Mucosa of descending colon (tissue), 3 donors: ENCODE data around the gene DISP2. TPM values are rescaled to one million over a fixed set of nuclear protein-coding genes. Genes with fewer than 3 reads are reported as not detected.

Source experiments
- ATAC-seq: fragments of 200-7000 bp; cut with Tn5 transposase; one replicate; pipeline ENCODE4 v1.9.1; 2020; ENCODE audit warnings: mild to moderate bottlenecking, moderate library complexity
- DNase-seq, 3 donors: peaks; one replicate each; pipeline ENCODE4 v3.0.0-alpha.2; 2020
- H3K36me3 ChIP-seq: fragments of 200-600 bp; one replicate; pipeline ENCODE4 v1.8.0; 2021; ENCODE audit warnings: low read depth, mild to moderate bottlenecking
- H3K4me1 ChIP-seq: fragments of 200-600 bp; one replicate; pipeline ENCODE4 v1.8.0; 2021; ENCODE audit warnings: low read depth, mild to moderate bottlenecking
- H3K4me3 ChIP-seq: fragments of 200-600 bp; one replicate; pipeline ENCODE4 v1.8.0; 2021; ENCODE audit warnings: mild to moderate bottlenecking
- H3K9me3 ChIP-seq: fragments of 200-600 bp; one replicate; pipeline ENCODE4 v1.8.0; 2021; ENCODE audit warnings: mild to moderate bottlenecking
- intact Hi-C, 2 donors: fragments of 100-400 bp; cut with DNase I in 1 of 2; cut with micrococcal nuclease in 1 of 2; formaldehyde crosslinking; loops; one replicate each; pipeline versions ENCODE4 v1.11.0 to v1.11.1; 2022; cut with DNase I, micrococcal nuclease
- total RNA-seq, 3 donors: library from RNA; stranded (reverse); fragmentation: NEBNext Ultra II Directional in 2 of 3; extraction: Animal tissue kit (Norgen Biotek cat#: 25700) in 2 of 3; gene quantifications; one replicate each; pipeline versions ENCODE4 v1.2.1 to v1.2.4, GENCODE V29; 2021 to 2023
- TF ChIP-seq, protein P1 (sequence below): fragments of 200-600 bp; IDR thresholded peaks from one replicate; pipeline ENCODE4 v1.8.0; 2022; ENCODE audit warnings: antibody characterized with exemption, mild to moderate bottlenecking
- donor health status: DM: no; HTN: no; CAD: no; lungs with moderate emphysema.
- donor health status: DM: no; HTN: no; CAD: no.
- donor health status: DM: no; HTN: yes; CAD: no.

DISP2 gene
- total RNA-seq, 3 donors from 2014 or later, result 5.1 to 23.4 (median 16.1) TPM

DNA sequence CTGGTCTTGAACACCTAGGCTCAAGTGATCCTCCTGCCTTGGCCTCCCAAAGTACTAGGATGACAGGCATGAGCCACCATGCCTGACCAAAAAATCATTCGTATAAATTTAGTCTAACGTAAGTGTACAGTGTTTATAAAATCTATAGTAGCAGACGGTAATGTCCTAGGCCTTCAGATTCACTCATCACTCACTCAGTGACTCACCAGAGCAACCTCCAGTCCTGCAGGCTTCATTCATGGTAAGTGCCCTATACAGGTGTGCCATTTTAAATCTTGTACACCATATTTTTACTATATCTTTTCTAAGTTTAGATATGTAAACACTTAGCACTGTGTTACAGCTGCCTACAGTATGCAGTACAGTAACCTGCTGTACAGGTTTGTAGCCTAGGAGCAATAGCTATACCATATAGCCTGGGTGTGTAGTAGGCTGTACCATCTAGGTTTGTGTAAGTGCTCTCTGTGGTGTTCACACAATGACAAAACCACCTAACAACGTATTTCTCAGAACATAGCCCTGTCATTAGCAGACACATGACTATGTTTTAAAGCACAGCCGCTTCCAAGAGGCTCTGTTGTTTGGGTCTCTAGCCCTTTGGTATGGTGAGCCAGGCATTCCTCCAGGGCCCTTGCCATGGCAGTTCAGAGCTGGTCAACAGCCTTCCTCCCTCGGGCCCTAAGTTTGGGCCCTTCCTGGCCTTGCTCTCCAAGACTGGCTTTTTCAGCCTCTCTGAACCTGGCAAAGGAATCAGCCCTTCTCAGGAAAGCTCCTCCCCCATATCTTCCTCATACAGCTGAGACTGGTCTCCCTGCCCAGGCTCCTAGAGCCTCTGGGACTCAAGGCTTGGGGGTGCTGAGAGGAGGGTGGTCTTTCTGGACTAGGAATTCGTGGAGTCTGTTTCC is 15.4 kb upstream of the DISP2 start:
- Histone ChIP-seq H3K4me3 (no peak overlapping the region), H3K36me3 (no peaks in the 10 kb centered on the region), H3K9me3 (no peaks in the 10 kb centered on the region), H3K4me1 (peaks cover 85% of the 10 kb centered on the region)
- DNase-seq (peak in 2 of 3 donors; percentile 44 to 63), ATAC-seq (peak; percentile 17)
- intact Hi-C loops, result no loop called here
- TF ChIP-seq, protein P1, sequence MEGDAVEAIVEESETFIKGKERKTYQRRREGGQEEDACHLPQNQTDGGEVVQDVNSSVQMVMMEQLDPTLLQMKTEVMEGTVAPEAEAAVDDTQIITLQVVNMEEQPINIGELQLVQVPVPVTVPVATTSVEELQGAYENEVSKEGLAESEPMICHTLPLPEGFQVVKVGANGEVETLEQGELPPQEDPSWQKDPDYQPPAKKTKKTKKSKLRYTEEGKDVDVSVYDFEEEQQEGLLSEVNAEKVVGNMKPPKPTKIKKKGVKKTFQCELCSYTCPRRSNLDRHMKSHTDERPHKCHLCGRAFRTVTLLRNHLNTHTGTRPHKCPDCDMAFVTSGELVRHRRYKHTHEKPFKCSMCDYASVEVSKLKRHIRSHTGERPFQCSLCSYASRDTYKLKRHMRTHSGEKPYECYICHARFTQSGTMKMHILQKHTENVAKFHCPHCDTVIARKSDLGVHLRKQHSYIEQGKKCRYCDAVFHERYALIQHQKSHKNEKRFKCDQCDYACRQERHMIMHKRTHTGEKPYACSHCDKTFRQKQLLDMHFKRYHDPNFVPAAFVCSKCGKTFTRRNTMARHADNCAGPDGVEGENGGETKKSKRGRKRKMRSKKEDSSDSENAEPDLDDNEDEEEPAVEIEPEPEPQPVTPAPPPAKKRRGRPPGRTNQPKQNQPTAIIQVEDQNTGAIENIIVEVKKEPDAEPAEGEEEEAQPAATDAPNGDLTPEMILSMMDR, result no peak

DNA sequence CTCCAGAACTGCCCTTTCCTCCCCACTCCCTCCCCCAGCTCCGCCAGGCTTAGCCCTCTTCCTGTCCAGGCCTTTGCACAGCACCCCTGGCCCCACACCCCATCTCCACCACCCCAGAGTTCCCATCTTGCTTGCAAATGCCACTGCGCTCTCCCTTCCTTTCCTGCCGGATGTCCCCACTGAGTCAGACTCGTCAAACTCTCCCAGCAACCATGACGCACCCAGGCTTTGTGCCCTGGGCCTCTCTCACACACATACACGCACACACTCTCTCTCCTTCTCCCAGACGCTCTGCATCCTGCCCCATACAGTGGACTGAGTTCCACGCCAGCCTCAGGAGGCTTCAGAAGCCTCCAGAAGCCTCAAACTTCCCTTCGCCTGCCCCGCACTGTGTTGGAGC is 14.5 kb upstream of the DISP2 start:
- peak in 2 of 3 donors; percentile 43 to 60 for DNase-seq
- ATAC-seq, result no peak
- TF ChIP-seq, protein P1, result no peak
- Histone ChIP-seq H3K4me3 (no peak overlapping the region), H3K4me1 (peaks cover 84% of the 10 kb centered on the region), H3K36me3 (no peaks in the 10 kb centered on the region), H3K9me3 (no peaks in the 10 kb centered on the region)
- intact Hi-C loops, result no loop called here

DNA sequence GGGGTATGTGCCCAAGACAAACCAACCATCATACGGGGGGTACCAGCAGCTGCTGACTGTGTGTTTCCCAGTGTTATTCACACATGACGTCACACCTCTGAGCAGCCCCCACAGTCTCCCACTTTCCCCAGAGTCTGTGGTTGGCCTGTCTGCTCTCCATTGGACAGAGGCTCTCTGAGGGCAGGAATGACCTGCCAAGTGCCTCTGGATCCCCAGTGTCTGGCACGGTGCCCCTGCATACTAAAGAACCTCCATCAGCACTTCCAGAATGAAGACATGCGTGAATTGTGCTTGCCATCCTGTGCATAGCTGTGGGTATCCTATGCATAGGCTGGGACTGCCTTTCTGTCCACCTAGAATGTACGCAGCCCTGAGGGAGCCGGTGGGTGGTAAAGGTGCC is 13.8 kb upstream of the DISP2 start:
- ATAC-seq (no peak), DNase-seq (no peak)
- H3K4me1 ChIP-seq, result peaks cover 82% of the 10 kb centered on the region
- H3K36me3 ChIP-seq, result no peaks in the 10 kb centered on the region
- H3K4me3 ChIP-seq, result no peak overlapping the region
- intact Hi-C loops, result no loop called here
- TF ChIP-seq, protein P1, result no peak
- H3K9me3 ChIP-seq, result no peaks in the 10 kb centered on the region

DNA sequence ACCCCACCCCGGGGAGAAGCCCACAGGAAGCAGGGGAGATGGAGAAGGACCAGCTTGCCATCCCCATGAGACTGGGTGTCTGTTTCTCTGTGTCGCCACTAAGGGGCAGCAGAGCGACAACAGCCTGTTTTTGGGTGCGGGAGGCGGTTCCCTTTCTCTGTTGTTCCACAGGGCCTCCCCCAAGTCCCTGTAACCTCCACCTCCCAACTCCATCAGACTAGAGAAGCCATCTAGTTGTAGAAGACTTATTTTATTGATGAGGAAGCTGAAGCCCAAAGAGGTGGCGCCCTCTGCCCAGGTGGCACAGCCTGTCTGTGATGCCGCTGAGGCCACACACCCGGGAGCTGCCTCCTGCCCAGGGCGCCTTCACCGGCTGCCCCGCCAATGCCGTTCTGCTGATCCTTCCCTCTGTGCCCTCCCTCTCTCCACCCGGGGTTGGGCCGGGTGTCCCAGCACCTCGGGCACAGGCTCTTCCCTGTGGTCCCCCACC is 13.3 kb upstream of the DISP2 start:
- Histone ChIP-seq H3K9me3 (no peaks in the 10 kb centered on the region), H3K4me1 (peaks cover 78% of the 10 kb centered on the region), H3K4me3 (no peak overlapping the region), H3K36me3 (no peaks in the 10 kb centered on the region)
- ATAC-seq, result peak; percentile 39
- TF ChIP-seq, protein P1, result peak; percentile 67
- intact Hi-C loops, result no loop called here
- DNase-seq, result peak; percentile 78 to 85 (median 79)

DNA sequence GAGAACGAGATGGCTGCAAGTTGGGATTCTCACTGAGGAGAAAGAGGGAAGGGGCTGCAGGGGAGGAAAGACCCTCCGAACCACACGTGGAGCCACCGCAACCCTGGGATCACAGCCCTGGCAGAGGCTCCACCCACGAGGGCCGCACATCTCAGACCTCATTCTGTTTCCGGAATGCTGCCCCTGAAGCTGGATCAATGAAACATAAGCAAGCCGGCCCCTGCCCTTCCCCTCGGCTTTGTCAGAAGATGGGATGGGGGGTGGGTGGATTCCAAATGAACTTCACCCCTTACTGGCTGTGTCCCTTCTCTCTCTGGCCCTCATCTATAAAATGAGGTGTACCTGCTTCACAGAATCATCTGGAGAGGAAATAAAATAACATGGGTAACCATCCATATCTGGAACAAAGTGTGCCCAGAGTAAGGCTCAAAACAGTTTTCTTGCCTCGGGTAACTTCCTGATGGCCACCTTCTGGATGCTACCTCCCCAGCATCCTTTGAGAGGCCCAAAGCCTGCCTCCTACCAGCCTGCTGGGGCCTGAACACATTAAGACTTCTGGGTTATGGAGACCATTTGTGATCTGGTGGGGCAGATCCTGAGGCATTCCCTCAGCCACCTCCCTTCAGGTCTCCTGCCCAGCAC is 12.7 kb upstream of the DISP2 start:
- DNase-seq (peak in 1 of 3 donors; percentile 54), ATAC-seq (no peak)
- Histone ChIP-seq H3K36me3 (no peaks in the 10 kb centered on the region), H3K4me1 (peaks cover 72% of the 10 kb centered on the region), H3K4me3 (no peak overlapping the region), H3K9me3 (no peaks in the 10 kb centered on the region)
- intact Hi-C loops, result no loop called here
- TF ChIP-seq, protein P1, result no peak
